ENCODE data around the gene PRSS38. TPM values are rescaled to one million over a fixed set of nuclear protein-coding genes. Genes with fewer than 3 reads are reported as not detected.

Gene PRSS38
- total and polyA plus RNA-seq, 2 donors (not counting 1 experiment from before 2014, with no cell fraction given), result not detected

- no peak for DNase-seq (ENCODE audit: low read depth in 2 of 2)
- H2AFZ ChIP-seq (ENCODE audit: low read length), result no peak overlapping the region
- H3K27ac ChIP-seq (ENCODE audit: insufficient read depth, low read length), result no peak overlapping the region
- no peaks in the 10 kb centered on the region for H3K36me3 ChIP-seq (ENCODE audit: control insufficient read depth, insufficient read depth, low read length)
- peaks cover 3% of the 10 kb centered on the region for H3K27me3 ChIP-seq (ENCODE audit: control insufficient read depth, insufficient read depth, low read length)
- H3K4me1 ChIP-seq (ENCODE audit: control insufficient read depth, extremely low read depth, insufficient read depth, low read length), result peaks cover 16% of the 10 kb centered on the region
- no peak overlapping the region for H3K4me3 ChIP-seq (replicated peaks in 1 of 4; ENCODE audit: control extremely low read depth in 1 of 4, insufficient read depth in 1 of 4, low read depth in 3 of 4, low read length in 4 of 4)
- H3K9ac ChIP-seq (ENCODE audit: insufficient read depth, low read length), result no peak overlapping the region
- no peaks in the 10 kb centered on the region for H3K9me3 ChIP-seq (ENCODE audit: control insufficient read depth, insufficient read depth, low read depth, low read length)
- no peak overlapping the region for H3K4me2 ChIP-seq (ENCODE audit: extremely low read depth, insufficient read depth, low read length)
- TF ChIP-seq EZH2 (IDR thresholded peaks at IDR 0.05; ENCODE audit: low read length, missing control alignments), result no peak
- TF ChIP-seq CTCF (conservative IDR thresholded peaks at IDR 0.05 in 1 of 2, IDR thresholded peaks at IDR 0.05 in 1 of 2; ENCODE audit: low read depth in 1 of 2, low read length in 2 of 2), result no peak
- no peaks in the 10 kb centered on the region for H4K20me1 ChIP-seq (ENCODE audit: control insufficient read depth, extremely low read depth, insufficient read depth, low read length)
- H3K79me2 ChIP-seq (ENCODE audit: control insufficient read depth, insufficient read depth, low read length), result no peaks in the 10 kb centered on the region
Measured at GRCh38 chr1:227795732-227796131, 19.7 kb upstream of the PRSS38 start.

GRCh38 chr1:227796359-227796915, 19.0 kb upstream of the PRSS38 start:
- Histone ChIP-seq H3K9ac (ENCODE audit: insufficient read depth, low read length) (no peak overlapping the region), H3K4me2 (ENCODE audit: extremely low read depth, insufficient read depth, low read length) (no peak overlapping the region), H4K20me1 (ENCODE audit: control insufficient read depth, extremely low read depth, insufficient read depth, low read length) (no peaks in the 10 kb centered on the region), H3K9me3 (ENCODE audit: control insufficient read depth, insufficient read depth, low read depth, low read length) (no peaks in the 10 kb centered on the region), H3K27me3 (ENCODE audit: control insufficient read depth, insufficient read depth, low read length) (peaks cover 3% of the 10 kb centered on the region), H3K27ac (ENCODE audit: insufficient read depth, low read length) (no peak overlapping the region), H2AFZ (ENCODE audit: low read length) (no peak overlapping the region), H3K79me2 (ENCODE audit: control insufficient read depth, insufficient read depth, low read length) (no peaks in the 10 kb centered on the region), H3K36me3 (ENCODE audit: control insufficient read depth, insufficient read depth, low read length) (no peaks in the 10 kb centered on the region), H3K4me3 (replicated peaks in 1 of 4; ENCODE audit: control extremely low read depth in 1 of 4, insufficient read depth in 1 of 4, low read depth in 3 of 4, low read length in 4 of 4) (no peak overlapping the region), H3K4me1 (ENCODE audit: control insufficient read depth, extremely low read depth, insufficient read depth, low read length) (peaks cover 16% of the 10 kb centered on the region)
- no peak for DNase-seq (ENCODE audit: low read depth in 2 of 2)
- no peak for TF ChIP-seq CTCF (conservative IDR thresholded peaks at IDR 0.05 in 1 of 2, IDR thresholded peaks at IDR 0.05 in 1 of 2; ENCODE audit: low read depth in 1 of 2, low read length in 2 of 2)
- TF ChIP-seq EZH2 (IDR thresholded peaks at IDR 0.05; ENCODE audit: low read length, missing control alignments), result no peak

- TF ChIP-seq CTCF (conservative IDR thresholded peaks at IDR 0.05 in 1 of 2, IDR thresholded peaks at IDR 0.05 in 1 of 2; ENCODE audit: low read depth in 1 of 2, low read length in 2 of 2) (no peak), EZH2 (IDR thresholded peaks at IDR 0.05; ENCODE audit: low read length, missing control alignments) (no peak)
- no peaks in the 10 kb centered on the region for H3K9me3 ChIP-seq (ENCODE audit: control insufficient read depth, insufficient read depth, low read depth, low read length)
- H3K4me1 ChIP-seq (ENCODE audit: control insufficient read depth, extremely low read depth, insufficient read depth, low read length), result peaks cover 16% of the 10 kb centered on the region
- no peaks in the 10 kb centered on the region for H3K79me2 ChIP-seq (ENCODE audit: control insufficient read depth, insufficient read depth, low read length)
- no peaks in the 10 kb centered on the region for H3K36me3 ChIP-seq (ENCODE audit: control insufficient read depth, insufficient read depth, low read length)
- no peak overlapping the region for H3K27ac ChIP-seq (ENCODE audit: insufficient read depth, low read length)
- H3K9ac ChIP-seq (ENCODE audit: insufficient read depth, low read length), result no peak overlapping the region
- no peaks in the 10 kb centered on the region for H4K20me1 ChIP-seq (ENCODE audit: control insufficient read depth, extremely low read depth, insufficient read depth, low read length)
- peaks cover 3% of the 10 kb centered on the region for H3K27me3 ChIP-seq (ENCODE audit: control insufficient read depth, insufficient read depth, low read length)
- H3K4me2 ChIP-seq (ENCODE audit: extremely low read depth, insufficient read depth, low read length), result no peak overlapping the region
- DNase-seq (ENCODE audit: low read depth in 2 of 2), result no peak
- H3K4me3 ChIP-seq (replicated peaks in 1 of 4; ENCODE audit: control extremely low read depth in 1 of 4, insufficient read depth in 1 of 4, low read depth in 3 of 4, low read length in 4 of 4), result no peak overlapping the region
- H2AFZ ChIP-seq (ENCODE audit: low read length), result no peak overlapping the region
Measured at GRCh38 chr1:227797144-227797543, 18.3 kb upstream of the PRSS38 start.

Measured in fibroblast of lung (primary cell).